Right lobe of liver (tissue), 4 donors: ENCODE data around the gene GOLGA1.

Experiments
- CTCF ChIP-seq, 4 donors: fragments of 200-600 bp in 3 of 4; fragments of 450-650 bp in 1 of 4; IDR thresholded peaks; one replicate each; pipeline versions ENCODE4 v1.5.1 to v1.8.0; 2016 to 2022; ENCODE audit warnings: antibody characterized with exemption in 4 of 4, mild to moderate bottlenecking in 2 of 4
- POLR2A ChIP-seq: fragments of 450-650 bp; IDR thresholded peaks from one replicate; pipeline ENCODE4 v1.6.1; 2017; ENCODE audit warnings: antibody characterized with exemption, mild to moderate bottlenecking
- donor health status: DM: no; HTN: no; CAD: no.
- donor health status: DM: no; HTN: no; CAD: no.
- donor health status: DM: no; HTN: yes; CAD: no.

- TF ChIP-seq CTCF (IDR thresholded peaks at IDR 0.05) (no peak), POLR2A (no peak)
Observed at GRCh38 chr9:124946167-124946566, 5.3 kb upstream of the GOLGA1 start.
